Neural cell (in vitro differentiated cells): ENCODE results near the gene TADA1. TPM values are rescaled to one million over a fixed set of nuclear protein-coding genes. Genes with fewer than 3 reads are reported as not detected.

Source experiments
- H2AFZ ChIP-seq: fragments of 200-600, 300-800 bp; sonication (generic), shearing (Covaris generic); 2 replicates; pipeline ENCODE4 v1.6.0; 2014; ENCODE audit warnings: low read depth, mild to moderate bottlenecking, antibody characterized with exemption, low read length, moderate library complexity
- H3F3A ChIP-seq: fragments of 200-600 bp; shearing (Covaris generic); 2 replicates; pipeline ENCODE4 v1.6.1; 2016; ENCODE audit warnings: mild to moderate bottlenecking, moderate library complexity, mixed read lengths, antibody characterized with exemption, low read length; ENCODE audit not compliant: insufficient read depth, poor library complexity, severe bottlenecking
- H3K27ac ChIP-seq: fragments of 200-600, 300-800 bp; sonication (generic), shearing (Covaris generic); 2 replicates; pipeline ENCODE4 v1.5.1; 2014; ENCODE audit warnings: mild to moderate bottlenecking, low read length, moderate library complexity
- H3K27me3 ChIP-seq: fragments of 300-800, 200-600 bp; sonication (generic), shearing (Covaris generic); 2 replicates; pipeline ENCODE4 v1.6.0; 2014; ENCODE audit warnings: mild to moderate bottlenecking, low read depth, low read length, moderate library complexity; ENCODE audit not compliant: insufficient read depth
- H3K36me3 ChIP-seq: fragments of 300-800, 200-600 bp; sonication (generic), shearing (Covaris generic); 2 replicates; pipeline ENCODE4 v1.5.1; 2014; ENCODE audit warnings: mild to moderate bottlenecking, antibody characterized with exemption, low read length, moderate library complexity; ENCODE audit not compliant: insufficient read depth
- H3K4me2 ChIP-seq: fragments of 300-800, 200-600 bp; sonication (generic), shearing (Covaris generic); 2 replicates; pipeline ENCODE4 v1.6.0; 2014; ENCODE audit warnings: mild to moderate bottlenecking, low read length
- H3K4me3 ChIP-seq: fragments of 300-800, 200-600 bp; sonication (generic), shearing (Covaris generic); 2 replicates; pipeline ENCODE4 v1.5.1; 2014; ENCODE audit warnings: mild to moderate bottlenecking, low read length, moderate library complexity
- H3K79me2 ChIP-seq: fragments of 200-600 bp; shearing (Covaris generic); replicated peaks from 2 replicates; pipeline ENCODE4 v1.6.0; 2014; ENCODE audit warnings: mild to moderate bottlenecking, low read length, moderate library complexity; ENCODE audit not compliant: insufficient read depth
- H3K9ac ChIP-seq: fragments of 300-800, 200-600 bp; sonication (generic), shearing (Covaris generic); 2 replicates; pipeline ENCODE4 v1.6.1; 2016; ENCODE audit warnings: mild to moderate bottlenecking, low read length, mixed read lengths
- H3K9me2 ChIP-seq: fragments of 200-600 bp; shearing (Covaris generic); 2 replicates; pipeline ENCODE4 v1.6.1; 2016; ENCODE audit warnings: mild to moderate bottlenecking, low read length, mixed read lengths; ENCODE audit not compliant: insufficient read depth
- H3K9me3 ChIP-seq: fragments of 200-600, 300-800 bp; sonication (generic), shearing (Covaris generic); 2 replicates; pipeline ENCODE4 v1.6.1; 2016; ENCODE audit warnings: mild to moderate bottlenecking, mixed run types, low read length, moderate library complexity, mixed read lengths
- H4K20me1 ChIP-seq: fragments of 200-600 bp; shearing (Covaris generic); 2 replicates; pipeline ENCODE4 v1.6.1; 2016; ENCODE audit warnings: mild to moderate bottlenecking, mixed run types; ENCODE audit not compliant: insufficient read depth
- EP300 ChIP-seq: fragments of 450-650 bp; conservative IDR thresholded peaks from 2 replicates; pipeline ENCODE4 v1.6.1; 2014; ENCODE audit warnings: antibody characterized with exemption, mild to moderate bottlenecking, moderate library complexity; ENCODE audit not compliant: poor library complexity, severe bottlenecking
- EZH2 ChIP-seq: fragments of 200-600, 300-800 bp; shearing (Covaris generic), sonication (generic); IDR thresholded peaks from 2 replicates; pipeline ENCODE4 v1.6.1; 2014; ENCODE audit warnings: antibody characterized with exemption, low read length, borderline replicate concordance, mild to moderate bottlenecking; ENCODE audit not compliant: insufficient read depth, poor library complexity, severe bottlenecking
- MXI1 ChIP-seq: fragments of 450-650 bp; conservative IDR thresholded peaks from 2 replicates; pipeline ENCODE4 v1.6.1; 2014; ENCODE audit warnings: antibody characterized with exemption, mild to moderate bottlenecking; ENCODE audit not compliant: poor library complexity, severe bottlenecking
- POLR2AphosphoS5 ChIP-seq: IDR thresholded peaks from 2 replicates; pipeline ENCODE4 v1.6.1; 2012
- RAD21 ChIP-seq: fragments of 450-650 bp; conservative IDR thresholded peaks from 2 replicates; pipeline ENCODE4 v1.6.1; 2014; ENCODE audit warnings: antibody characterized with exemption, mild to moderate bottlenecking, moderate library complexity
- REST ChIP-seq: IDR thresholded peaks from 2 replicates; pipeline ENCODE4 v1.6.1; 2012; ENCODE audit warnings: borderline replicate concordance
- SMC3 ChIP-seq: fragments of 450-650 bp; conservative IDR thresholded peaks from 2 replicates; pipeline ENCODE4 v1.6.1; 2014; ENCODE audit warnings: antibody characterized with exemption, mild to moderate bottlenecking, moderate library complexity; ENCODE audit not compliant: poor library complexity
- TAF1 ChIP-seq: IDR thresholded peaks from 2 replicates; pipeline ENCODE4 v1.6.1; 2012; ENCODE audit warnings: low read depth
- polyA plus RNA-seq: library from polyadenylated mRNA; depleted of rRNA; stranded (reverse); fragments of >200 nt; gene quantifications from 2 replicates; pipeline ENCODE4 v1.2.3, GENCODE V29; 2014
- TF ChIP-seq, protein P1 (sequence below): fragments of 450-650 bp; IDR thresholded peaks from 2 replicates; pipeline ENCODE4 v1.5.1; 2014; ENCODE audit warnings: antibody characterized with exemption, mild to moderate bottlenecking, moderate library complexity; ENCODE audit not compliant: poor library complexity, severe bottlenecking

The TADA1 gene
- polyA plus RNA-seq, 1 donor from 2014 or later, result 99.6 TPM

DNA sequence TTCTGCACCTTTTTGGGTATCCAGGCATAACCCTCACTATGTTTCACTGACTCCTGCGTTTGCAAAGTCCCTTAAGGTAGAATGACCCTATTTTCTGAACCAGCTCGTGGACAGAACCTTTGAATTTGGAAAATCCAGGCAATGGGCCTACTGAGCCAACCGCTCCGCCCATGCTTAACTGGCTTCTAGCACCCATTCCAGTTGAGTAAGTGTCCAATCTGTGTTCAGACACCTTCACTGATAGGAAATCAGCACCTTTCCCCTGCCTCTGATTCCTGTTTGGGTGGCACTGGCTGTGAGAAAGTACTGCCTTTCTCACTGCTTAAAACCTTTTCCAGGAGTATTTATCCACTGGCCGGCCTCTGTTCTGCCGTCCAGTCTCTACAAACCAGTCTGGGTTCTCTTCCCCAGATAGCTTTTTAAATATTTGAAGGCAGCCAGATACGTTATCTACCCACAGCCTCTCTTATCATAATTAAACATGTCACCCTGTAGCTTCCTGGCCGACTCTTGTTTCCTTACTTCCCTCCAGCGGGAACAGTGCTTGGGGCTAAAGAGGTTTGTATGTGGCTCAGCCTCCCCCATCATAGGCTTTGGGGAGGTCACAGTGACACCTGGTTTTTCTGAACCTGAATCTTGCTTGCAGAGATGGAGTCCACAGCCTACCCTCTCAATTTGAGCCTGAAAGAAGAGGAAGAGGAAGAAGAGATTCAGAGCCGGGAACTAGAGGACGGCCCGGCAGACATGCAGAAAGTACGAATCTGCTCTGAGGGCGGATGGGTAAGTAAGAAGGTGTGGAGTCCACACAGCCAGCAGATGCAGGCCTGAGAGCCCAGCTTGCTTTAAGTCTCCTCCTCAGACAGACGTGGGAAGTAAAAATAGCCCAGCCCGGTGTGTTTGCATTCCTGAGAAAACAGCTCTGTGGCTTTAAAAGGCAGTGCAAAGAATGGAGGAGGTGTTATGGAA lies 35.5 kb downstream of the TADA1 start:
- peak overlapping the region; percentile 69 for H2AFZ ChIP-seq
- H3K4me2 ChIP-seq, result peak overlapping the region; percentile 96
- H3K9me3 ChIP-seq, result no peaks in the 10 kb centered on the region
- peak overlapping the region; percentile 56 for H3K27ac ChIP-seq
- H3K4me3 ChIP-seq, result peak overlapping the region; percentile 88
- no peaks in the 10 kb centered on the region for H4K20me1 ChIP-seq
- TF ChIP-seq EZH2 (no peak), POLR2AphosphoS5 (no peak), RAD21 (no peak), REST (no peak), MXI1 (no peak), EP300 (no peak), SMC3 (no peak), TAF1 (no peak)
- TF ChIP-seq, protein P1, sequence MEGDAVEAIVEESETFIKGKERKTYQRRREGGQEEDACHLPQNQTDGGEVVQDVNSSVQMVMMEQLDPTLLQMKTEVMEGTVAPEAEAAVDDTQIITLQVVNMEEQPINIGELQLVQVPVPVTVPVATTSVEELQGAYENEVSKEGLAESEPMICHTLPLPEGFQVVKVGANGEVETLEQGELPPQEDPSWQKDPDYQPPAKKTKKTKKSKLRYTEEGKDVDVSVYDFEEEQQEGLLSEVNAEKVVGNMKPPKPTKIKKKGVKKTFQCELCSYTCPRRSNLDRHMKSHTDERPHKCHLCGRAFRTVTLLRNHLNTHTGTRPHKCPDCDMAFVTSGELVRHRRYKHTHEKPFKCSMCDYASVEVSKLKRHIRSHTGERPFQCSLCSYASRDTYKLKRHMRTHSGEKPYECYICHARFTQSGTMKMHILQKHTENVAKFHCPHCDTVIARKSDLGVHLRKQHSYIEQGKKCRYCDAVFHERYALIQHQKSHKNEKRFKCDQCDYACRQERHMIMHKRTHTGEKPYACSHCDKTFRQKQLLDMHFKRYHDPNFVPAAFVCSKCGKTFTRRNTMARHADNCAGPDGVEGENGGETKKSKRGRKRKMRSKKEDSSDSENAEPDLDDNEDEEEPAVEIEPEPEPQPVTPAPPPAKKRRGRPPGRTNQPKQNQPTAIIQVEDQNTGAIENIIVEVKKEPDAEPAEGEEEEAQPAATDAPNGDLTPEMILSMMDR, result no peak
- peak overlapping the region; percentile 83 for H3K9ac ChIP-seq
- H3K36me3 ChIP-seq, result peaks cover 10% of the 10 kb centered on the region
- peaks cover 23% of the 10 kb centered on the region for H3K79me2 ChIP-seq
- H3K27me3 ChIP-seq, result no peaks in the 10 kb centered on the region
- no peaks in the 10 kb centered on the region for H3F3A ChIP-seq
- no peaks in the 10 kb centered on the region for H3K9me2 ChIP-seq

DNA sequence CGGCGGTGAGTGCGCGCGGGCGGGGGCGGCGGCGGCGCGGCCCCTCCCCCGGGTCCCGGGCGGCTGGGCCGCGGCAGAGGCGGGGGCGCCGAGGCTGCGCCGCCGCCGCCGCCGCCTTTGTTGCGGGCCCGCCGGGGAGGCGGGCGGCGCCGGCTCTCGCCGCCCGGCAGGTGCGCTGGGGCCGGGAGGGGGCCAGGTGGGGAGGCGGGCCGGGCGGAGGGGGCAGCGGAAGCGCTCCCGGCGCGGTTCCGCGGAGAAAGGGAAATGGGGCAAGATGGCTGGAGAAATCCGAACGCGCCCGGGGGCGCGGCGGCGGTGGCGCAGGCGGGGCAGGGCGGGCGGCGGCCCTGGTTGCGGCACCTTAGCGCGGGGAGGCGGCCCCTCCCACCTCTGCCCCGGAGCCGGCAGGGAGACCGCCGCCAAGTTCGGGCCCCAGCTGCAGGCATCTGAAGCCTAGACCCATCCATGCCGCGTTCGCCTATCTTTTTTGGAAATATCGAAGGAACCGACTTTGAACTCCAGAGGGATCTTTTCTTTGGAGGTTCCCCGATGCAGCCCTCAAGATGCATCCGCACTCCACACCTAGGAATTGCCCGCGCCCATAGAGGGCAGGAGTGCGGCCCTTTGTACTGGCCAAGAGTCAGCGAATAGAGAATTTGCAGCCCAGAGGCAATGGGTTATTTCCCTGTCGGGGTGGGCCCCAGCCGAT lies 36.3 kb downstream of the TADA1 start:
- Histone ChIP-seq H3F3A (no peaks in the 10 kb centered on the region), H2AFZ (peak overlapping the region; percentile 69), H3K36me3 (peaks cover 10% of the 10 kb centered on the region), H3K27ac (peak overlapping the region; percentile 56), H3K27me3 (no peaks in the 10 kb centered on the region), H3K79me2 (peaks cover 23% of the 10 kb centered on the region), H3K4me3 (peak overlapping the region; percentile 88), H4K20me1 (no peaks in the 10 kb centered on the region), H3K9me2 (no peaks in the 10 kb centered on the region), H3K9me3 (no peaks in the 10 kb centered on the region), H3K4me2 (peak overlapping the region; percentile 96), H3K9ac (peak overlapping the region; percentile 83)
- TF ChIP-seq, protein P1, result peak; percentile 55
- no peak for TF ChIP-seq REST
- TF ChIP-seq EZH2, result no peak
- no peak for TF ChIP-seq TAF1
- TF ChIP-seq RAD21, result no peak
- TF ChIP-seq SMC3, result no peak
- no peak for TF ChIP-seq POLR2AphosphoS5
- TF ChIP-seq MXI1, result peak; percentile 19
- TF ChIP-seq EP300, result no peak
